Activated T-cell treated with anti-CD3 and anti-CD28 coated beads, Interleukin-2, amount 50 U/mL, for 72 hours (primary cell): ENCODE measurements around the gene SAMD8. TPM values are rescaled to one million over a fixed set of nuclear protein-coding genes. Genes with fewer than 3 reads are reported as not detected.
"Not testable (repeated sequence)": the region's sequence is repeated elsewhere in the genome, so short reads cannot be mapped to it uniquely, and the experiment has no call there.

Experiments used
- ATAC-seq, 2 donors: fragments of 150-1000 bp; cut with Tn5 transposase; replicated peaks in 1 of 2; 2 replicates each; pipeline ENCODE4 v1.10.0; 2021; ENCODE audit warnings: moderate library complexity in 2 of 2, mild to moderate bottlenecking in 1 of 2
- DNase-seq, 2 donors: peaks; one replicate each; pipeline ENCODE4 v3.0.0; 2021 to 2022; ENCODE audit warnings: mixed read lengths in 1 of 2
- H3K27ac Mint-ChIP-seq: one replicate; pipeline ENCODE4 v1.8.0; 2022; ENCODE audit warnings: mild to moderate bottlenecking, moderate library complexity, mixed read lengths
- H3K27me3 Mint-ChIP-seq: one replicate; pipeline ENCODE4 v1.8.0; 2022; ENCODE audit warnings: low read depth, mixed read lengths
- H3K36me3 Mint-ChIP-seq, 2 donors: one replicate each; pipeline ENCODE4 v1.8.0; 2022; ENCODE audit warnings: mixed read lengths in 2 of 2, mild to moderate bottlenecking in 1 of 2; ENCODE audit not compliant: insufficient read depth in 2 of 2
- H3K4me1 Mint-ChIP-seq: one replicate; pipeline ENCODE4 v1.8.0; 2022; ENCODE audit warnings: low read depth, mixed read lengths
- H3K4me3 Mint-ChIP-seq, 2 donors: one replicate each; pipeline ENCODE4 v1.8.0; 2022; ENCODE audit warnings: mild to moderate bottlenecking in 2 of 2, mixed read lengths in 2 of 2, moderate library complexity in 2 of 2
- H3K9me3 Mint-ChIP-seq, 2 donors: one replicate each; pipeline ENCODE4 v1.8.0; 2022; ENCODE audit warnings: mixed read lengths in 2 of 2
- total RNA-seq, 2 donors: library from RNA; stranded (reverse); gene quantifications; one replicate each; pipeline ENCODE4 v1.2.3, GENCODE V29; 2022

Gene SAMD8
- total RNA-seq, 2 donors from 2014 or later, result 24.3 to 28.6 TPM

GRCh38 chr10:75203046-75203620, 91.7 kb downstream of the SAMD8 start:
- H3K27ac Mint-ChIP-seq, H3K36me3 Mint-ChIP-seq, DNase-seq, H3K4me3 Mint-ChIP-seq, H3K9me3 Mint-ChIP-seq, ATAC-seq, H3K27me3 Mint-ChIP-seq, H3K4me1 Mint-ChIP-seq: not testable (repeated sequence)

GRCh38 chr10:75203724-75204123, 92.3 kb downstream of the SAMD8 start:
- no peaks in the 10 kb centered on the region for H3K9me3 Mint-ChIP-seq
- H3K4me3 Mint-ChIP-seq, result no peak overlapping the region

GRCh38 chr10:75205908-75206307, 94.5 kb downstream of the SAMD8 start:
- DNase-seq, result no peak

More at GRCh38 chr10:75203724-75204123, 92.3 kb downstream of the SAMD8 start:
- DNase-seq, result no peak
- Mint-ChIP-seq H3K27ac (no peak overlapping the region), H3K4me1 (peaks cover 11% of the 10 kb centered on the region), H3K36me3 (no peaks in the 10 kb centered on the region), H3K27me3 (no peaks in the 10 kb centered on the region)
- no peak for ATAC-seq

GRCh38 chr10:75206638-75207037, 95.2 kb downstream of the SAMD8 start:
- not testable (repeated sequence) for H3K27ac Mint-ChIP-seq, ATAC-seq, H3K4me3 Mint-ChIP-seq, H3K9me3 Mint-ChIP-seq, H3K27me3 Mint-ChIP-seq, DNase-seq, H3K36me3 Mint-ChIP-seq
- peaks cover 19% of the 10 kb centered on the region for H3K4me1 Mint-ChIP-seq

More at GRCh38 chr10:75205908-75206307, 94.5 kb downstream of the SAMD8 start:
- Mint-ChIP-seq H3K9me3 (no peaks in the 10 kb centered on the region), H3K27ac (no peak overlapping the region), H3K36me3 (peaks cover 0 to 1% of the 10 kb centered on the region in 2 donors), H3K4me3 (no peak overlapping the region), H3K27me3 (no peaks in the 10 kb centered on the region), H3K4me1 (peaks cover 16% of the 10 kb centered on the region)
- ATAC-seq, result no peak

- peaks cover 26% of the 10 kb centered on the region for H3K4me1 Mint-ChIP-seq
- ATAC-seq (no peak), DNase-seq (no peak)
- H3K9me3 Mint-ChIP-seq, result no peaks in the 10 kb centered on the region
- H3K36me3 Mint-ChIP-seq, result peaks cover 3 to 4% of the 10 kb centered on the region in 2 donors
- H3K4me3 Mint-ChIP-seq, result no peak overlapping the region
- H3K27ac Mint-ChIP-seq, result no peak overlapping the region
- H3K27me3 Mint-ChIP-seq, result no peaks in the 10 kb centered on the region
Measured at GRCh38 chr10:75207079-75207856, 95.8 kb downstream of the SAMD8 start.

- Mint-ChIP-seq H3K27ac (no peak overlapping the region), H3K4me1 (peaks cover 31% of the 10 kb centered on the region), H3K4me3 (no peak overlapping the region), H3K9me3 (no peaks in the 10 kb centered on the region), H3K36me3 (peaks cover 4 to 7% of the 10 kb centered on the region in 2 donors), H3K27me3 (no peaks in the 10 kb centered on the region)
- DNase-seq (no peak), ATAC-seq (no peak)
Measured at GRCh38 chr10:75207857-75208144, 96.3 kb downstream of the SAMD8 start.

- Mint-ChIP-seq H3K4me3 (peak overlapping the region; percentile 42 to 43), H3K4me1 (peaks cover 34% of the 10 kb centered on the region), H3K36me3 (peaks cover 4 to 10% of the 10 kb centered on the region in 2 donors), H3K27ac (peak overlapping the region; percentile 61), H3K9me3 (no peaks in the 10 kb centered on the region), H3K27me3 (no peaks in the 10 kb centered on the region)
- DNase-seq, result peak; percentile 16 to 36
- peak; percentile 3 for ATAC-seq
Measured at GRCh38 chr10:75208181-75208580, 96.7 kb downstream of the SAMD8 start.

GRCh38 chr10:75209086-75209920, 97.8 kb downstream of the SAMD8 start:
- peak overlapping the region; percentile 100 for H3K27ac Mint-ChIP-seq
- no peaks in the 10 kb centered on the region for H3K27me3 Mint-ChIP-seq
- H3K36me3 Mint-ChIP-seq, result peaks cover 8 to 14% of the 10 kb centered on the region in 2 donors
- peaks cover 41% of the 10 kb centered on the region for H3K4me1 Mint-ChIP-seq
- DNase-seq (no peak), ATAC-seq (no peak)
- H3K4me3 Mint-ChIP-seq, result peak overlapping the region; percentile 98 to 100
- H3K9me3 Mint-ChIP-seq, result no peaks in the 10 kb centered on the region

GRCh38 chr10:75209921-75210281, 98.4 kb downstream of the SAMD8 start:
- peak overlapping the region; percentile 100 for H3K27ac Mint-ChIP-seq
- peaks cover 8 to 18% of the 10 kb centered on the region in 2 donors for H3K36me3 Mint-ChIP-seq
- peak; percentile 75 to 80 for DNase-seq
- no peaks in the 10 kb centered on the region for H3K27me3 Mint-ChIP-seq
- H3K4me1 Mint-ChIP-seq, result peaks cover 47% of the 10 kb centered on the region
- no peaks in the 10 kb centered on the region for H3K9me3 Mint-ChIP-seq
- H3K4me3 Mint-ChIP-seq, result peak overlapping the region; percentile 98 to 100
- peak; percentile 67 to 70 for ATAC-seq

- Mint-ChIP-seq H3K4me3 (peak within 1 kb of the TSS; percentile 98 to 100), H3K36me3 (peaks cover 8 to 19% of the 10 kb centered on the region in 2 donors), H3K27me3 (no peaks in the 10 kb centered on the region), H3K27ac (peak within 1 kb of the TSS; percentile 100), H3K9me3 (no peaks in the 10 kb centered on the region), H3K4me1 (peaks cover 47% of the 10 kb centered on the region)
- ATAC-seq (peak; percentile 91 to 92), DNase-seq (peak; percentile 95 to 98)
Measured at GRCh38 chr10:75210282-75211006, 99.0 kb downstream of the SAMD8 start, which contains the start of gene VDAC2. TSS of gene VDAC2 (plus strand) at chr10:75210796. CDS start at chr10:75211159, 363 bp downstream.

GRCh38 chr10:75211007-75211691, 99.7 kb downstream of the SAMD8 start:
- Mint-ChIP-seq H3K27me3 (no peaks in the 10 kb centered on the region), H3K4me3 (peak overlapping the region; percentile 98 to 100), H3K9me3 (no peaks in the 10 kb centered on the region), H3K27ac (peak overlapping the region; percentile 96), H3K4me1 (peaks cover 54% of the 10 kb centered on the region), H3K36me3 (peaks cover 10 to 25% of the 10 kb centered on the region in 2 donors)
- DNase-seq, result peak; percentile 42 to 46
- ATAC-seq, result peak in 1 of 2 donors; percentile 22

GRCh38 chr10:75212343-75212742, 100.9 kb downstream of the SAMD8 start:
- no peak for DNase-seq
- peaks cover 10 to 27% of the 10 kb centered on the region in 2 donors for H3K36me3 Mint-ChIP-seq
- peak overlapping the region; percentile 96 for H3K27ac Mint-ChIP-seq
- peaks cover 61% of the 10 kb centered on the region for H3K4me1 Mint-ChIP-seq
- peak overlapping the region; percentile 98 to 100 for H3K4me3 Mint-ChIP-seq
- ATAC-seq, result no peak
- H3K9me3 Mint-ChIP-seq, result no peaks in the 10 kb centered on the region
- H3K27me3 Mint-ChIP-seq, result no peaks in the 10 kb centered on the region
